ENCODE results near the gene KRTAP1-5.

KRTAP1-5 gene

GRCh38 chr17:41010441-41010840 lies 16.6 kb downstream of the KRTAP1-5 start:
- FAIRE-seq (no peak), DNase-seq (ENCODE audit: insufficient read length, low spot score) (no peak)
- no peak for TF ChIP-seq CTCF (IDR thresholded peaks at IDR 0.05; ENCODE audit: insufficient read depth, missing control alignments)

GRCh38 chr17:41009936-41010335 lies 17.1 kb downstream of the KRTAP1-5 start:
- DNase-seq (ENCODE audit: insufficient read length, low spot score) (no peak), FAIRE-seq (no peak)
- no peak for TF ChIP-seq CTCF (IDR thresholded peaks at IDR 0.05; ENCODE audit: insufficient read depth, missing control alignments)

- DNase-seq (ENCODE audit: insufficient read length, low spot score) = no peak
- FAIRE-seq = no peak
- TF ChIP-seq CTCF (IDR thresholded peaks at IDR 0.05; ENCODE audit: insufficient read depth, missing control alignments) = no peak
These were observed 17.7 kb downstream of the KRTAP1-5 start for GRCh38 chr17:41009301-41009760.

GRCh38 chr17:41008811-41009210 lies 18.2 kb downstream of the KRTAP1-5 start, which contains the start of gene KRTAP3-1:
KRTAP3-1 (minus strand) TSS chr17:41009128; CDS start chr17:41009074, 54 bp downstream.
- DNase-seq (ENCODE audit: insufficient read length, low spot score) (no peak), FAIRE-seq (no peak)

GRCh38 chr17:41004397-41004796 lies 22.6 kb downstream of the KRTAP1-5 start:
- TF ChIP-seq CTCF (IDR thresholded peaks at IDR 0.05; ENCODE audit: insufficient read depth, missing control alignments) = no peak
- FAIRE-seq (no peak), DNase-seq (ENCODE audit: insufficient read length, low spot score) (no peak)

More at GRCh38 chr17:41008811-41009210, 18.2 kb downstream of the KRTAP1-5 start, which contains the start of gene KRTAP3-1:
- TF ChIP-seq CTCF (IDR thresholded peaks at IDR 0.05; ENCODE audit: insufficient read depth, missing control alignments) = no peak

GRCh38 chr17:41003926-41004325 lies 23.1 kb downstream of the KRTAP1-5 start:
- DNase-seq (ENCODE audit: insufficient read length, low spot score) (no peak), FAIRE-seq (no peak)
- no peak for TF ChIP-seq CTCF (IDR thresholded peaks at IDR 0.05; ENCODE audit: insufficient read depth, missing control alignments)

GRCh38 chr17:41002814-41003213 lies 24.2 kb downstream of the KRTAP1-5 start:
- TF ChIP-seq CTCF (IDR thresholded peaks at IDR 0.05; ENCODE audit: insufficient read depth, missing control alignments) = no peak
- FAIRE-seq (no peak), DNase-seq (ENCODE audit: insufficient read length, low spot score) (no peak)
